ENCODE data around the gene ZNF628. TPM values are rescaled to one million over a fixed set of nuclear protein-coding genes. Genes with fewer than 3 reads are reported as not detected.

Gene ZNF628
- total RNA-seq, 1 experiment from 2014 or later = 21.7 TPM

- no peak for ATAC-seq
These were observed 16.7 kb downstream of the ZNF628 start for GRCh38 chr19:55493052-55493644.

GRCh38 chr19:55493645-55494171 lies 17.3 kb downstream of the ZNF628 start:
- no TSS peak for BruUV-seq (replicated peaks)
- Histone ChIP-seq H3K36me3 (ENCODE audit: control insufficient read depth, insufficient read depth, low read length) (no peaks in the 10 kb centered on the region), H3K4me1 (ENCODE audit: control insufficient read depth, insufficient read depth, low read length) (peaks cover 43% of the 10 kb centered on the region), H3K4me3 (ENCODE audit: low read depth in 2 of 2, low read length in 2 of 2) (no peak overlapping the region), H3K9me3 (ENCODE audit: control insufficient read depth, insufficient read depth, low read depth, low read length) (no peaks in the 10 kb centered on the region), H3K27ac (ENCODE audit: low read length) (no peak overlapping the region), H3K27me3 (ENCODE audit: control insufficient read depth, insufficient read depth, low read length) (no peaks in the 10 kb centered on the region)
- TF ChIP-seq, protein P1, sequence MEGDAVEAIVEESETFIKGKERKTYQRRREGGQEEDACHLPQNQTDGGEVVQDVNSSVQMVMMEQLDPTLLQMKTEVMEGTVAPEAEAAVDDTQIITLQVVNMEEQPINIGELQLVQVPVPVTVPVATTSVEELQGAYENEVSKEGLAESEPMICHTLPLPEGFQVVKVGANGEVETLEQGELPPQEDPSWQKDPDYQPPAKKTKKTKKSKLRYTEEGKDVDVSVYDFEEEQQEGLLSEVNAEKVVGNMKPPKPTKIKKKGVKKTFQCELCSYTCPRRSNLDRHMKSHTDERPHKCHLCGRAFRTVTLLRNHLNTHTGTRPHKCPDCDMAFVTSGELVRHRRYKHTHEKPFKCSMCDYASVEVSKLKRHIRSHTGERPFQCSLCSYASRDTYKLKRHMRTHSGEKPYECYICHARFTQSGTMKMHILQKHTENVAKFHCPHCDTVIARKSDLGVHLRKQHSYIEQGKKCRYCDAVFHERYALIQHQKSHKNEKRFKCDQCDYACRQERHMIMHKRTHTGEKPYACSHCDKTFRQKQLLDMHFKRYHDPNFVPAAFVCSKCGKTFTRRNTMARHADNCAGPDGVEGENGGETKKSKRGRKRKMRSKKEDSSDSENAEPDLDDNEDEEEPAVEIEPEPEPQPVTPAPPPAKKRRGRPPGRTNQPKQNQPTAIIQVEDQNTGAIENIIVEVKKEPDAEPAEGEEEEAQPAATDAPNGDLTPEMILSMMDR (IDR thresholded peaks at IDR 0.05) = no peak
- TF ChIP-seq REST (IDR thresholded peaks at IDR 0.05; ENCODE audit: insufficient read depth in 1 of 2, low read depth in 2 of 2, low read length in 1 of 2) (no peak), TCF7L2 (IDR thresholded peaks at IDR 0.05; ENCODE audit: low read depth, low read length) (no peak), POLR2AphosphoS5 (IDR thresholded peaks at IDR 0.05; ENCODE audit: low read depth, low read length) (no peak), SIN3A (IDR thresholded peaks at IDR 0.05; ENCODE audit: borderline replicate concordance, insufficient read depth, low read depth, low read length) (no peak)
- intact Hi-C loops (cut with micrococcal nuclease; ENCODE audit: unreplicated experiment) (no loop called here), in situ Hi-C loops (cut with HindIII; ENCODE audit: low pct_unique_long_range_greater_than_20kb, low sequenced_read_pairs) (no loop called here)
- ATAC-seq (no peak), DNase-seq (ENCODE audit: low read depth, low spot score) (no peak)
- ChIA-PET POLR2A (interaction anchor here (0.6 to 0.7 kb wide), 3 partner anchors 9 to 334 kb away, joined by 4 to 5 read pairs (median 4); partner anchors contain the start of gene NAT14), CTCF (interaction anchor here (0.6 to 1.4 kb wide), 4 partner anchors 10 to 204 kb away, joined by 3 to 5 read pairs (median 4); no protein-coding TSS in a partner anchor)

More at GRCh38 chr19:55493052-55493644, 16.7 kb downstream of the ZNF628 start:
- Histone ChIP-seq H3K27ac (ENCODE audit: low read length) (no peak overlapping the region), H3K4me1 (ENCODE audit: control insufficient read depth, insufficient read depth, low read length) (peaks cover 47% of the 10 kb centered on the region), H3K27me3 (ENCODE audit: control insufficient read depth, insufficient read depth, low read length) (no peaks in the 10 kb centered on the region), H3K36me3 (ENCODE audit: control insufficient read depth, insufficient read depth, low read length) (no peaks in the 10 kb centered on the region), H3K4me3 (ENCODE audit: low read depth in 2 of 2, low read length in 2 of 2) (no peak overlapping the region), H3K9me3 (ENCODE audit: control insufficient read depth, insufficient read depth, low read depth, low read length) (no peaks in the 10 kb centered on the region)
- CTCF ChIA-PET = interaction anchor here (1.4 kb wide), 1 partner anchor 11 kb away, joined by 5 read pairs; no protein-coding TSS in a partner anchor
- TF ChIP-seq REST (IDR thresholded peaks at IDR 0.05; ENCODE audit: insufficient read depth in 1 of 2, low read depth in 2 of 2, low read length in 1 of 2) (no peak), POLR2AphosphoS5 (IDR thresholded peaks at IDR 0.05; ENCODE audit: low read depth, low read length) (no peak), SIN3A (IDR thresholded peaks at IDR 0.05; ENCODE audit: borderline replicate concordance, insufficient read depth, low read depth, low read length) (no peak), TCF7L2 (IDR thresholded peaks at IDR 0.05; ENCODE audit: low read depth, low read length) (no peak)
- TF ChIP-seq, protein P1 (IDR thresholded peaks at IDR 0.05) = no peak
- in situ Hi-C loops (cut with HindIII; ENCODE audit: low pct_unique_long_range_greater_than_20kb, low sequenced_read_pairs) = no loop called here
- intact Hi-C loops (cut with micrococcal nuclease; ENCODE audit: unreplicated experiment) = no loop called here
- no TSS peak for BruUV-seq (replicated peaks)
- POLR2A ChIA-PET = interaction anchor here (0.7 kb wide), 1 partner anchor 11 kb away, joined by 5 read pairs; no protein-coding TSS in a partner anchor
- no peak for DNase-seq (ENCODE audit: low read depth, low spot score)
